AG08396 (cell line): ENCODE data around the gene BACH2.
A peak's percentile ranks its signal among the peaks of the same experiment; 100 is the strongest.

Experiments used
- DNase-seq: peaks from one replicate; pipeline ENCODE4 v3.0.0; 2012; ENCODE audit warnings: low spot score, mixed read lengths

BACH2 gene

DNA sequence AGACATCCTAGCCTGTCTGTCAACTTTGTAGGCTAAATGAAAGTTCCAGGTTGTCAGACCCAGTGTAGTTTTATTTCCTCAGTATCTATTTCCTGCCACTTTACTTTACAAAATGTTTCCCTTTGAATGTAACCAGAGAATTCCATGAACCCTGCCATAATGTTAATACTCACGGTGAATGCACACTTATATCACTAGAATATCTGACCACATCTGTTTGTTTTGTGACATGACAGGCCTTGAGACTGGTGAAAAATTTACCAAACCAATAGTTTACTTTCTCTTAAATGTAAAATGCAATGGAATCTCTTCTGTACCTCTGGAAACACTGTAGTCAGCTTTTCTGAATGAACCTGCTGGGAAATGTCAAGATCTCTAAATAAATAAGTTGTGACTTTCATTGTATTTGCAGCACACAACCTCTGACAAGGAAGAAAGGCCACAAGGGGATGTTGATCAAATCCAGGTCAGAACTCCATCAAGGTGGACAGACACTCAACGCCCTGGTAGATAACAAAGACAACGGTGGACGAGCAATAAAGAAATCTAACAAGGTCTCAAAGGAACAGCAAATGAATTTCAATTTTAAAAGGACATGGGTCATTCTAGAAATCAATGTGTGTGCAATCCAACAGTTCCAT, 59.2 kb downstream of the BACH2 start:
- no peak for DNase-seq

DNA sequence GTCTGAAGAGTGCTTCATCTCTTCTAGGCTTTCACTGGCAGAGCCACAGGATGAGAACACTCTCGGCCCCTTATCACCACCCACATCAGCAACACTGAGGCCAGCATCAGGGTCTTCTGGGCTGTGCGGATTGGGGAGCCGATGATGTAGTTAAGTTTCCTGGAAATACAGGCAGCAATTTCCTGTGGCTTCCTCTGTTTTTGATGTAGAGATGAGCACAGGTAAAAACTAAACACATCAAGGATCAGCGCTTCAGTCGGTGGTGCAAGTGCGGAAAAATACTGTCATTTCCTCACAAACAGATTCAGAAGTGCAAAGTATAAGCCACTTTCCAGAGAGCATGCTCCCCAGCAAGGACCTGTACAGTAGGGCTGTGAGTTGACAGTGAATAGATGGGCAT, 62.6 kb downstream of the BACH2 start:
- DNase-seq, result no peak

DNA sequence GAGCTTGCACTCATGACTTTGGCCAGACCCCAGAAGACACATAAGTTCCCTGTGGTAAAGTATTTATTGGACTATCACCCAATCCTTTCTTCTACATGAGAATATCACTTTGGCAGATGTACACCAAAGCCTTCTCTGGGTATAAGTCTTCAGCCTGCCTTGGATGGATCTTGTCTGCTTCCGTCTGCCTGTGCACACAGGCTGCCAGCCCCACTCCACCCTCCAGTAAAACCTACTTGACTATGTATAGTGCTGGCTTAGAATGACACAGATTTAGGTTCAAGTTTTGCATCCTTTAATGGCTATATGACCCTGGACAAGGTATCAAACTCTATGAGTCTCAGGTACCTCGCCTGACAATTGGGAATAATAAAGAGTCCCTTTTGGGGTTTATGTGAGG, 63.4 kb downstream of the BACH2 start:
- DNase-seq, result no peak

DNA sequence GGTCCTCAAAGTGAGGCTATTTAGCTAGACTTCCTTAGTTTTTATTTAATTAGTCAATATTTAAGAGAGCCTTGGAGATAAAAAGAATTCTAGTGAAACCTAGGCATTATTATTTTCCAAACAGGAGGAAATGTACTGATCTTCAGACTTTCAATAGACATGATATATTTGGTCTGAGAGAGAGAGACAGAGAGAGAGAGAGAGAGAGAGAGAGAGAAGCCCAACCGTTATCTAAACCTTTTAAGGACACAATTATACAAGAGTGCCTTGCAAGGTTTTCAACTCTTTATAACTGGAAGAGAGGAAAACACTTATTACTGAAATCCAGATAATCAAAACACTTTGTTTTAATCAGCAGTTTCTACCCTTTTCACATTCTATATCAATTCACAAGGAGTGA, 64.8 kb downstream of the BACH2 start:
- DNase-seq, result no peak

DNA sequence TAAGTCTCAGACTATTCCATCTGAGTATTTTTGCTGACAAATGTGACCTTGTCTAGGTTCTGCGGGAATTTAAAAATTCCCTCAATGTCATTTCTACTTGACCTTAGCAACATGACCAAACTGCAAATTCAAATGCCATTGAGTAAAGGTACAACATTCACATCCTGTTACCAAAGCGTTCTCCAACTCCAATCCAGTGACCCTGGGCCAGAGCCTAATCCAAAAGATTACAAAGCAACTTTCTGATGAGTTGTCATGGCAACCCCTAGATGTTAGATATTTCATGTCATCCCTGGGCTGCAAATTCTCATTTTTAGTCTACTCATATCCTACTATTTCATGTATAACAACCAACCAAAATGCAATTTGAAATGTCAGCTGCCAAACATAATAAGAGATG, 65.3 kb downstream of the BACH2 start:
- no peak for DNase-seq

DNA sequence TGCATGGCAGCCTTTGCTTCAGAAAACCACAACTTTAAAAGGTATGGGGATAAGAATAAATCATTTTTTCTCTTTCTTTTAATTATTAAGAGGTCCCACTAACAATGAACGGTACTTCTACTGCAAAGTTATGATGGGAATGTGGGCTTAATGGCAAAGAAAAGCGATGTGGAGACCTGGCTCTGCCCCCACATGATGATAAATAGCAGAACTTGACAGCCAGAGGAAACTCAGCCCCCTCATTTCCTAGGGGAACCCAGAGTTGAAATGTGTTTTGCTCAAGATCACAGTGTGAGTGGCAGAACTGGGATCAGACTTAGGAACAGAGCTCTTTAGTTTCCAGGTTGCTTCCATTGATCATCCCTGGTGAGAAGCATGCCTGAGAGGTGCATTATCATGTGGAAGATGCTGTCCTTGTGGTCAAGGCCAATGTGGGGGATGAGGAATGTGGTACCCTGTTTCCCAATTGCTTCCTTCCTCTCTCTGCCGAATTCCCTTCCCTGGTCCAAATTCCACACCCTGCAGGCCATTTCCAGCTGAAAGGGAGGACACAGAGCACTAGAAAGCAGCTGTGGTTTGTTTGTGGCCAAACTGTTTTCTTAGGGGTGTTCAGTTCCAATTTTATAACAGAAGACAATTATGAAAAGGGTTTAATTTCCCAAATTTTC, 66.0 kb downstream of the BACH2 start:
- DNase-seq, result no peak

DNA sequence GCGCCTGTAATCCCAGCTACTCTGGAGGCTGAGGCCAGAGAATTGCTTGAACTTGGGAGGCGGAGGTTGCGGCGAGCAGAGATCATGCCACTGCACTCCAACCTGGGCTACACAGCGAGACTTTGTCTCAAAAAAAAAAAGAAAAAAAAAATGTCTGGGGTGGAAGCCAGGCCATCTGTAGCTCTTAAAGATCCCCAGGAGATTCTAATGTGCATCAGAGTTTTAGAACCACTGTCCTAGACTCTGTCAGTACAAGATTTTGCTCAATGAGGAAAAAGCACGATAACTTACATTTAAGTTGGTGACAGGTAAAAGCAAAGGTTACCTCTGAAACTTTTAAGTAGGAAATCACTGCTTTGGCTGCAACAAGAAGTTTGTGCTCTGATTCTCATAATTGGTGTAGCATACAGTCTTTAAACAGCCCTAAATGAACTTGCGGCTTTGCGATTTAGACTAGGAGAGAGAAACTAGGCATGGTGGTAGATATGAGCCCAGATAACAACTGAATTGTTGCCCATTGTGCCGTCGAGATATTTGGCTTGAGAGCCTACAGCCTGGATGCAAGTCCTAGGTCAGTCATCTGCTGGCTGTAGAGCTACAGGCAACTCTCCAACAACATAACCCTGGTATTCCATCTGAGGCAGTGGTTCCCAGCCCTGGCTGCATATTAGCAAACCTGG, 67.2 kb downstream of the BACH2 start:
- DNase-seq, result no peak

DNA sequence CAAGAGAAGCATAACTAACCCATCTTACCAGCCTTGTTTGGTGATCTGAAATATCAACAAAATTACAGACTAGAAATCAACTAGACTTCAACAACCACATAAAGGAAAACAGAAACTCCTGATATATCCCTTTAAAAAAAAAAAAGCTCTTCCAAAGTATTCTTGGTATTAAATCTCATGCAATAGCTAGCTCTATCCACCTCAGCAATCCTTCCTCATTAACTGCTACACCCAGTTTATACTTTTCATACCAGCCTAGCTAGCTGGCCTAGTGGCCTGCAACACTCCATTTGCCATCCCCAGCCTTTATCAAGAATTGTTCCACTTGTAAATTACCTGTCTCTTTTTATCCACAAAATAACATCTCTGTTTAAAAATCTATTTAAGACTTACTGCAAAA, 69.0 kb downstream of the BACH2 start:
- no peak for DNase-seq

DNA sequence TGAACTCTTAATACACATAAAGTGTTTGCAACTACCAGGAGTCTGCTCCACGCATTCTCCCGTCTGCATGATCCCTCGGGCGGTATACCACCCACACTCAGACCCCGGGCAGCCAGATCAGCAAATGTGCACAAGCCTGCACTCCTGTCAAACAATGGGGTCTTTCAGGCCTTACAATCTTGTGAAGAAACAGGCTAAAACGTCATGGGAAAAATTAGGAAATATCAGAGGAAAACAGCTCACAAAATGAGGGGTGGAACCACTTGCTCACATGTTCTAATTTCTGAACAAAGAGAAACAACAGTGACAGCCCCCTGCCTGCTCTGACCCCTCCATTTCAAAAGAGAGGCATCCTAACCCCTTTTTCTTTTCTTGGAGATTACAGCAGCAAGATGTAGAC, 69.4 kb downstream of the BACH2 start:
- no peak for DNase-seq

DNA sequence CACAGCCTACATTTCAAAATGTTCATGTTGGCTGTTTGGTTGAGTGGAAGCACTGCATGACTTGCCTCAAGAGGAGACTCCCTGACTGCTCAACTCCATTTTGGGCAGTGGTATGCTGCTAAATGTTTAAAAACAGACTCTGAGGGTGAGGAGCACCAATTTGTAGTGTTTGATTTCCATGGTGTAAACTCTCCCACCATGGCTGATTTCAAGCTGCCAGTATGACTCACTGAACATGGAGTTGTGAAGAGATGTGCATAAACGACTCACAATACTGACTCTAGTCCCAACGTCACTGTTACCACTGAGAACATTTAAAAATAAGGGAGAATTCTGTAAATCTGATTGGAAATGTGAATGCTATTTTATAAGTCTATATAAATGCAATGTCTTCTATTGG, 70.4 kb downstream of the BACH2 start:
- no peak for DNase-seq

DNA sequence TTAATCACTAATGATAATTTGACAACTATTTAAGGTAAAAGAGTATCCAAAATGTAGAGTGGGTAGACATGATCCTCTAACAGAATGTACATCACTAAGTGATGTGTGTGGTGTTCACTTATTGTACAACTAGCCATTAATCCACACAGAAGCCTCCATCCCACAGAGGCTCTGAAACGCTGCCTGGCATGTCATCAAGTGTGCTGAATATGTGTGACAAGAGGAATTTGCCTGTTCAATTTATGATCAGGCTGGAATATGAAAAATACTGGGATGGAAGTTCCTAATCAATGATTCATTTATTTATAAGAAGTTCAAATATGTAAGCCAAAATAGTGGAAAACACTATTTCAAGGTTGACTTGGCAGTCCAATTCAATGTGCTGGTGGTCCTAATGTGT, 72.4 kb downstream of the BACH2 start:
- DNase-seq, result no peak

DNA sequence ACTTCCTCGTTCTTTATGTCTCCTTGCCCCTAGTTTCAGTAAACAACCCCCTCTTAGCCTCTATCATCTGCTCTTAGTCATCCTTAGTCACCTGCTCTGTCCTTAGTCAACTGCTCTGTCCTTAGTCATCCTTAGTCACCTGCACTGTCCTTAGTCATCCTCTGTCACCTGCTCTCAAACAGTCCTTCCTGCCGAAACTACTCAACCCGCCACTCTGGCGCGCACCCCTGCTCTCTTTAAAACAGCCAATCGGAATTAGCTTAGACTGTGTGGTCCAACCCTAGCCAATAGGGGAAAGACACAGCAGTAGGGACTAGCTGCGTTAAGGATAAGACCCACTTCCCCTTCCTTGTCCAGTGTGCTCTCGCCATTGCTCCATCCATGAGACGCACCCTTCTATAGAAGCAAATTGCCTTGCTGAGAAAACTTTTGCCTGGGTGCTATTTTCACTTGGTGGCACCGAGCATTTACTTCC, 73.9 kb downstream of the BACH2 start:
- no peak for DNase-seq

DNA sequence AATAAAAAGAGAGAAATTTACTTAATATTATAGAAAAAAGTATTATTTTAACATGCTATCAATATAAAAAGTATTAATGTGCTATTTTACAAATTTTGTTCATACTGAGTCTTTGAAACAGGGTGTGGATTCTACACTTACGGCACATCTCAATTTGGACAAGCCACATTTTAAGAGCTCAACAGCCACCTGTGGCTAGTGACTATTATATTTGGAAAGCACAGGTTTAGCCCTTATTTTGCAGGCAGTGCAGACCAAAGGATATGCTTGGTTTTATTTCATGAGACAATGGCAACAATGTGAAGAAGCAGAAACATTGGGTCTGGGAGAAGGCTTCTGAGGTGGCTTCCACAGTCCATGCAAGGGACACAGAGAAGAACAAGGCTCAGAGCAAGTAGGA, 74.6 kb downstream of the BACH2 start:
- DNase-seq, result no peak

DNA sequence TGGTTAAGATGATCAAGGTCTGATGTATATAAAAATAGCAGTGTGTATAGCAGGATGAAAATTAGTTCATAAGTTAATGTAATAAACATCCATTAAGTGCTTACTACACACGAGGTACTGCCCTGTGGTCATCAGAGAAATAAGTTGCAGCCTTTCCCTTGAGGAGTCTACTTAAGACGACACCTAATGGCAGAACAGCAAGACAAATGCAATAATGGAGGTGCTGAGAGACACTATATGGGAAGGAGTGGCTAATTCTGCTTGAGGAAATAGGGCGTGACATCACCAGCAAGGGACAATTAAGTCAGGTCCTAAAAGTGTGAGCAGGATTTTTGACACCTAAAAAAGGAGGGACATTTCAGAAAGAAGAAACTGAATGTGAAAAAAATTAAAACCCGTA, 75.2 kb downstream of the BACH2 start:
- no peak for DNase-seq

DNA sequence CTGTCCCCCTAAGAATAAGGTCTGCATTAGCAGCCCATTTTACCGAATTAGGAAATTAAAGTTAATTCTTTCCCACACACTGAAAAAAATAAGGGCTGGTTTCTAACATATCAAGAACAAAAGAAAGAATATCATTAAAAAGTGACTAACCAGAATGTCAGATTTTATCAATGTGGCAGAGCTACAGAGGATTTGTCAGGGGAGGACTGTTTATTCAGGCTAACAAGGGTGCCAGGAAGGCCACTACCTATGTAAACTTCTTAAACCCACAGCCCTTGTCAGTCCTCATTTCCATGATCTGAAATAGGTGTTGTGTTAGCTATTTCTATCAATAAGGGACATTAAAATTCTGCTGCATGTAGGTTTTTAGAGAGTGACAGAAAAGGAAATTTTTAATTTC, 76.4 kb downstream of the BACH2 start:
- DNase-seq, result no peak

DNA sequence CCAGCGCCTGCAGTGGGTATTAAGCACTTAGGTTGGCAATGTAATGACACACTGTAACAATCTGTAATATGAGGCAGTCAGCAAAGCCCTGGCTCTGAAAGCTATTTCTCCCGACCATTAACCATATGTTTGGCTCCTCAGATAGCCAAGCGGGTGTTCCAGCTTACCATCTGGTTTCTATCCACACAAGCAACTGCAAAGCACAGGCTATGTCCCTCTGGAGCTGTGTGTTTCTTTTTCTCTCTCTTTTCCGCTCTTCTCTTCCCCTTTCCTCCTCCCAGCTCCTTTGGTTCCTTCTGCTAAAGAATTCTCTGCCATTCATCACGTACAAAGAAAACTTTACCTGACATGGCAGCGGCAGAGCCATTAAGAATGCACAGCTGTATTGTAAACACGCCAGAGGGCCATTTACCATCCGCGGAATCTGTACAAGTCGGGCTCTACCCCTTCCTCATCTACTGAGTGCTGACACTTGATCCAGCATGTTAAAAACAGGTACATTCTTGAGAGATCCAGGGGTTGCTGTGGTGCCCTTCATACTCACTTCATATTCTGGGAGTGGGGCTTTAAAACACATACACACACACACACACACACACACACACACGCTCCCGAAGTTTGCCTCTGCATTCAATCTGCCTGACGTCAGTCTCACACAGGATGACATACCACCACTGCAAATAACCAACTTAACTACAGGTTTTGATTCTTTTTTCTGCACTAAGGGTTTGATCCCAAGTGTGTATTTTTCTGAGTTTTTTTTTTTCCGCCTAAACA, 77.2 kb downstream of the BACH2 start:
- peak; percentile 23 for DNase-seq

DNA sequence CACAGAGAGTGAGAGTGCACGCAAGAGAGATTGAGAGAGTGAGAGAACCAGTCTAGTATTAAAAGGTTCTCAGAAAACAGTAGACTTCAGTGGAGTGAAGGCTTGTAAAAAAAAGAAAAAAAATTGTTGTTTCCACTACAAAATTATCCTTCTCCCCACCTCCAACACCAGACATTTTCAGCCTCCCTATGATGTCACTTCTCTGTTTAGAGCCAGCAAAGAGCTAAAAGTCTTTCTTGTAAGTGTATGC, 77.8 kb downstream of the BACH2 start:
- no peak for DNase-seq

DNA sequence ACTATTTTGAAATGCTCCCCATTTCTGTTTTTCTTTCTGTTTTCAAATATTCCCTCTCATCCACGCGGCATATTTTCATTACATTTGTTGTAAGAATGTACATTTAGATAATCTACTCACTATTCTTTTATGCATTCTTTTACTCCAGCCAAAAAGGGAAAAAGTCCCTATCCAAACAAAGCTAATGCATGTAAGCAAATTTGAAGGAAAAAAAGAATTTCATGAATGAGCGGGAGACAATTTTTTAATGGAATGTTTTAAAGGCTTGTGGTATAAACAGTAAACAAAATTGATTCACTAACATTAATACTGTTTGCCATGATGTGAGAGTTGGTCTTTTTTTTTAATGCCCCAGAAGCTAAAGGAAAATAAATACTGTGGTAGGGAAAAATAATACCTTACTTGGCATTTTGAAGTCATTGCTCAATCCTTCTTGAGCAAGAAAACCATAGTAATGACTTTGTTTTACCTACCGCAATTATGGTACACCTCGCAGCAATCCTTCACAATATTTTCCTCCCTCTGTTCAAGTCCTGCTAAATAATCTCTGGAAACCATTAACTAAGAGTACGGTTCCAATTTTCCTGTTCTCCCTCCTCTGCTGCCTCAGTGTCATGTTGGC, 79.0 kb downstream of the BACH2 start:
- DNase-seq, result no peak

DNA sequence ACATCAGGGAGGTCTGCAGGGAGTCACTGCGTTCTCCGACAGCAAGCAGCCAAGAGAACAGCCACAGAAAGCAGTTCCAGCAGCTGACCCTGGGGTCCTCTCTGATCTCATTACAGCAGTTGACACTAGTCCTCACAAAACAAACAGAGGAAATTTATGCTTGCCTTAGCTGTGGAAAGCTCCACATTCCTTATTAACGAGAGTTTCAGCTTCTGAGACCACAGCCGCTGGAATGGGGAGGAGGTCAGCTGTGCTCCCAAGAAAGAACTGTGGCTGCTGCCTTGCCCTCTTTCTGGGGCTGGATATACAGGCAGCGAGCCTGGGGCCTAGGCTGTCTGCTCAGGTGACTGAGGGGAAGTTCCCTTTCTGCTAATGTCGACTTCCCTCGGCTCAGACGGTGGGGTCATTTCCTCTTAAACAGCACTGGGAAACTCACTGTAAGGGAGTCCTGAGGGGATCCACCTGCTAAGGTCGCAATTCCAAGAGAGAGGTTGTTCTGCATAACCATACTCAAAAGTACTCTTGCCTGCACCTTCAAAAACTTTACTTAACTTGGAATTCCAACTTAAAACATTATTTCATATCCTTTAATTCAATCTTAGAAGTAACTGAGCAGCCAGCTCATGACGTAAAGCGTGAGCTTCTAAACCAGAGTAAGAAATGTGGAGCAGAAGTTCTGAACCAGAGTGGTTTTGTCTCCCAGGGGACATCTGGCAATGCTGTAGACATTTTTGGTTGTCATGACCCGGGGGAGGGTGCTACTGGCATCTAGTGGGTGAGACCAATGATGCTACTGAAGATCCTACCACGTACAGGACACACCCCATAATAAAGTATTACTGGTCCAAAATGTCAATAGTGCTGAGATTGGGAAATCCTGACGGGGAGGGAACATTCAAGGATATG, 80.3 kb downstream of the BACH2 start:
- no peak for DNase-seq

DNA sequence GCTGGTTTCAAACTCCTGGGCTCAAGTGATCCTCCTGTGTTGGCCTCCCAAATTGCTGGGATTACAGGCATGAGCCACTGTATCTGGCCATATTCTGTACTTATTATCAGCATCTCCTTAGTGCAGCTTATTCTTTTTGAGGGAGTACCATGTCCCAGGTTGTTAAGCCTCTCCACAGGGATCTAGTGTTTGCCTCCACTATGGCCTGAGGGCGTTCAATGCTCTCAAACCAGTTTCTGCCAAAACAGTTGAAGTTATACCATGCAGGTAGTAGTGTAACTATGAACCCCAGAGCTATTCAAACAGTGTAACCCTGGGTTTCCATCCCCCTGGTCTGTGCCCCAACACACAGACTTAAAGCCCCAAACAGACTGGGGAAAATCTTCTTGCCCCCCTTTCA, 81.7 kb downstream of the BACH2 start:
- DNase-seq, result no peak

DNA sequence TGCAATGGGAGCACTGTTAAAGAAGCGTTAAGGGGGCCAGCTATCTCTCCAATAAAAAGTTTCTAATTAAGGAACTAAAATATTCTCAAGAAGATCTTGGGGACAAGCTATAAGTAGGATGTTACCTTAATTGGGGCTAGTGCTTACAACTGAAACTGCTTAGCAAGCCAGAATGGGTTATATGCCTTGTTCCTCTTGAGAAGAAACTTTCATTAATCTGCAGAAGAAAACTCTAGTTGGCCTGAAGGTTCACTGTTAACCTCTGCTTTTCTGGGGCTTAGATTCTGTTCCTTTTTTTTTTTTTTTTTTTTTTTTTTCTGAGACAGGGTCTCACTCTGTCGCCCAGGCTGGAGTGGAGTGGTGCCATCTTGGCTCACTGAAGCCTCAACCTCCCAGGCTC, 82.2 kb downstream of the BACH2 start:
- DNase-seq, result no peak

DNA sequence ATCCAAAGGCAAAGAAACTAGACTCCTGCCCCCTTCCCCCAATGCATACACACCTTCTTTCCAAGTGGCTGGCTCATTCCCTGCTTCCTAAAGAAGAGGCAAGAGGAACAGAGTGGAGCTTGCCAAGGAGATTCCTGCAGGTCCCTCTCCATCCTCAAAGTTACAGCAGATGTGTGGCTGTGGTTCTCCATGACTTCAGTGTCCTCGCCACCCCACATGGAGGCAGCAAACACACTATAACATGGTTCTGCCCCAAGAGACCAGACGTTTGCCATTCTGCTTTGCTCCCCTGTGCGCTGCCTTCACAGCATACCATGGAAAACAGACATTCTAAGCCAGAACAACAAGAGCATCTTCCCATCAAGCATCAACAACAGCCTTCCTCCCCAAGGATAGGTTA, 84.4 kb downstream of the BACH2 start:
- no peak for DNase-seq
